CD4-positive, alpha-beta T cell treated with Interleukin-12 subunit alpha and Interleukin-12 subunit beta, for 1 hour (primary cell): ENCODE results near the gene TEX101.
"Not testable (repeated sequence)": the region's sequence is repeated elsewhere in the genome, so short reads cannot be mapped to it uniquely, and the experiment has no call there.

ENCODE experiments used
- DNase-seq: peaks from one replicate; pipeline ENCODE4 v3.0.0-alpha.2; 2020

Gene TEX101

DNA sequence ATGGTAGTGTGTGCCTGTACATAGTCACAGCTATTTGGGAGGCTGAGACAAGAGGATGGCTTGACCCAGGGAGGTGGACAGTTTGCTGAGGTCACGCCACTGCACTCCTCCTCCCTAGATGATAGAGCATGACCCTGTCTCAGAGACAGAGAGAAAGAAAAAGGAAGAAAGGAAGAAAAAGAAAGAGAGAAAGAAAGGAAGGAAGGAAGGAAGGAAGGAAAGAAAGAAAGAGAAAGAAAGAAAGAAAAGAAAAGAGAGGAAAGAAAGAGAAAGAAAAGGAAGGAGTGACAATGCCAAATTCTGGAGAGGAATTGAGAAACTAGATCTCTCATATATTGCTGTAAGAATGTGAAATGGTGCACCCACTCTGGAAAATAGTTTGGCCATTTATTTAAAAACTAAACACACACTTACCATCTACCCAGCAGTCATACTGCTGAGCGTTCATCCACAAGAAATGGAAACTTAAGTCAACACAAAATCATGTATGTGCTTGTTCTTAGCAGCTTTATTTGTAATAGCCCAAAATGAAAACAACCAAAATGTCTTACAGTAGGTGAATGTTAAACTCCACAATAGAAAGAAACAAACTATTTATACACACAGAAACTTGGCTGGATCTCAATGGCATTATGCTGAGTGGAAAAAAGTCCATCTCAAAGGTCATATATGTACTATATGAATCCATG, 7.5 kb downstream of the TEX101 start:
- no peak for DNase-seq

DNA sequence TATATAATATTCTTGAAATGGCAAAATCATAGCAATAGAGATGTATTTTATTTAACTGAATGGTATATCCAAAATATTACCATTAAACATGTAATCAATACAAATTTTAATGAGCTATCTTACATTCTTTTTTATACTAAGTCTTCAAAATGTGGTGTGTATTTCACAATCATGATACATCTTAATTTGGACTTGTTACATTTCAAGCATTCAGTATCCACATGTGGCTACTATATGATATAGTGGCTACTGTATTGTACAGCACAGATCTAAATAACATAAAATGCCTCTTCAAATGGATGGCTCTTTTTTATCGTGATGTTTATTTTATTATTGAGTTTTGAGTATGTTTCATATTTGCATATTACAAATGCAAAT, 8.0 kb downstream of the TEX101 start:
- no peak for DNase-seq

- DNase-seq = no peak
Observed at GRCh38 chr19:43423779-43424178, 9.1 kb downstream of the TEX101 start.

DNA sequence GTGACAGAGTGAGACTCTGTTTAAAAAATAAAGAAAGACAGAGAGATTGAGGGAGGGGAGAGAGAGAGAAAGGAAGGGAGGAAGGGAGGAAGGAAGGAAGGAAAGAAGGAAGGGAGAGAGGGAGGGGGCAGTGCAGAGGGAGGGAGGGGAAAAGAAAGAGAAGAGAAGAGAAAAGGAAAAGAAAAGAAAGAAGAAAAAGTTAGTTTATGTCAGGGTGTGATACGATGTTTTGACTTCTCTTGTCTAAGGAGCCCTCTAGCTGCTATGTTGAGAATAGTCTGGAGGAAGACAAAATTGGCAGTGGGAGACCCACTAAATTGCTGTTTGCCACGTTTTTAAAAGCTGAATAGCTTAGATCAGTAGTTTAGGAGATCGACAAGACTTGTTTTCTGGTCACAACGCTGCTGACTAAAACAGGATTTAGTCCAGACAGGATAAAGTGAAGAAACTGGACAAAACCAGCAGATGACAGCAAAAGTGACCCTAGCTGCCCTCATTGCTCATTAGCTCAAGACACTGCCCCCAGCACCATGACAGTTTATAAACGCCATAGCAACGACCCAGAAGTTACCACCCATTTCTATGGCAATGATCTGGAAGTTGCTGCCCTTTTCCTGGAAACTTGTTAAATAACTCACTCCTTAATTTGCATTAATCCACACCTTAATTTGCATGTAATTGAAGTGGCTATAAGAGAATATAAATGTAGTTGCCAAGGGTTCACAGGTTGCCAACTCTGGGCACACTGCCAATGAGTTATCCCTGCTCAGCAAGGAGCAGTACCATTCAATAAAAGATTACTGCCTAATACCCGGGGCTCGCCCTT, 11.1 kb downstream of the TEX101 start:
- DNase-seq = no peak

- no peak for DNase-seq
Observed at GRCh38 chr19:43429395-43429794, 14.7 kb downstream of the TEX101 start.

GRCh38 chr19:43430142-43430710, 15.5 kb downstream of the TEX101 start:
- DNase-seq = no peak

- no peak for DNase-seq
Observed at GRCh38 chr19:43430976-43431375, 16.3 kb downstream of the TEX101 start.

GRCh38 chr19:43433358-43433673, 18.6 kb downstream of the TEX101 start:
- DNase-seq = no peak

GRCh38 chr19:43433689-43434088, 19.0 kb downstream of the TEX101 start:
- no peak for DNase-seq

DNA sequence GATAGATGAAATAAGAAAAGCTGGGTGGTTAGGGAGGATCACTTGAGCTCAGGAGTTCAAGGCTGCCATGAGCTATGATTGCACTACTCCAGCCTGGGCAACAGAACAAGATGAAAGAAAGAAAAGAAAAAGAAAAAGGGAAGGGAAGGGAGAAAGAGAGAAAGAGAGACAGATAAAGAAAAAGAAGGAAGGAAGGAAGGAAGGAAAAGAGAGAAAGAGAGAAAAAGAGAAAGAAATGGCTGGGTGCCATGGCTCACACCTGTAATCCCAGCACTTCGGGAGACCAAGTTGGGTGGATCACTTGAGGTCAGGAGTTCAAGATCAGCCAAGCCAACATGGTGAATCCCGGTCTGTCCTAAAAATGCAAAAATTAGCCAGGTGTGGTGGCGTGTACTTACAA, 21.1 kb downstream of the TEX101 start:
- DNase-seq = no peak

DNA sequence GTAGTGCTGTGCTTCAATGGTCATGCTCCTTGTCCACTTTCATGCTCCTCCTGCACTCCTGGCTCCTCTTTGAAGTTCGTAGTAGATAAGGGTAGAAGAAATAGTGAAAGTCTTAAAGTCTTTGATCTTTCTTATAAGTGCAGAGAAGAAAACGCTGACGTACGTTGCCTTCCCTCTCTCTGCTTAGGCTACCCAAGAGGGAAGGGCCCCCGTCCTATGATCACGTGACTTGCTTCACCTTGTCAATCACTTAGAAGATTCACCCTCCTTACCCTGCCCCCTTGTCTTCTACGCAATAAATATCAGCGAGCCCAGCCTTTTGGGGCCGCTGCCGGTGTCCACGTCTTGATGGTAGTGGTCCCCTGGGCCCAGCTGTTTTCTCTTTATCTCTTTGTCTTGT, 22.6 kb downstream of the TEX101 start:
- not testable (repeated sequence) for DNase-seq

DNA sequence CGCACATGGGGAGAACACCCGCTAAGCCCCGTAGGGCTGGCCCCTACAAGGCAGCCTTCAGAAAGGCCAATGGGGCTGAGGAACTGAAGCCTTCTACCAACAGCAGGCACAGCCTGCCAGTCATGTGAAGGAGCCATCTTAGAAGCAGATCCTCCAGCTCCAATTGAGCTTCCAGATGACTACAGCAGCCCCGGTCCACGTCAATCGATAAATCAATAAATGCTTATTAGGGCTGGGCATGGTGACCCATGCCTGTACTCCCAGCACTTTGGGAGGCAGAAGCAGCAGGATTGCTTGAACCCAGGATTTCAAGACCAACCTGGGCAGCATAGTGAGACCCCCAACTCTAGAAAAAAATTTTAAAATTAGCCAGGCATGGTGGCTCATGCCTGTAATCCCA, 23.0 kb downstream of the TEX101 start:
- no peak for DNase-seq

DNA sequence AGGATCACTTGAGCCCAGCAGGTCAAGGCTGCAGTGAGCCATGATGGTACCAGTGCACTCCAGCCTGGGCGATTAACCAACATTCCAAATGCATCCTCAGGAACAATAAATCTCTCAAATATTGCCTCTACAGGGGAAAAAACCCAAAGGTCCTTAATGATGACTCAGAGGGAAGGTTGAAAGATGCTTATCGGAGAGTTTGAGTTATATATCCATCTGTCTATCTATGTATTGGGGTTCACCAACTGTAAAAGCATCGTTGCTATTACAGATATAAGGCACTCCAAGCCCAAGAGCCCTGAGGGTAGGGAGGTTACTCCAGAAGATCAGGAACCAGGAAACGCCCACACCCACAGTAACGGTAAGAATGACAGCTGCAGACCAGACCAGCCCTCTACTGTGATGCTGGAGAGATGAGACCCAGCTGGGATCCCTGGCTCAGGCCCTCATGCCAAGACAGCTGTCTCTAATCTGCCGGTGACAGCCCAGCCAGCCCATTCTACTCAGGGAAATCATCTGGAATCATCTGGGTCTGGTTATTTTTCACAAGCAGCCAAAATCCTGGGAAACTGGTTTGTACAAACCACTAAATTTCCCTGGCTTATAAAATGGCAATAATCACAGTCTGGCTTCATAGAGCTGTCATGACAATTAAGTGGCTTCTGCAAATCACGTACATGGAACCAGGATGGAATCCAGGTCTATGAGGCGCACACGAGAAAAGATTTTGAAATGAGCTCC, 23.8 kb downstream of the TEX101 start:
- no peak for DNase-seq

- peak; percentile 87 for DNase-seq
Observed at GRCh38 chr19:43439032-43439708, 24.5 kb downstream of the TEX101 start.

DNA sequence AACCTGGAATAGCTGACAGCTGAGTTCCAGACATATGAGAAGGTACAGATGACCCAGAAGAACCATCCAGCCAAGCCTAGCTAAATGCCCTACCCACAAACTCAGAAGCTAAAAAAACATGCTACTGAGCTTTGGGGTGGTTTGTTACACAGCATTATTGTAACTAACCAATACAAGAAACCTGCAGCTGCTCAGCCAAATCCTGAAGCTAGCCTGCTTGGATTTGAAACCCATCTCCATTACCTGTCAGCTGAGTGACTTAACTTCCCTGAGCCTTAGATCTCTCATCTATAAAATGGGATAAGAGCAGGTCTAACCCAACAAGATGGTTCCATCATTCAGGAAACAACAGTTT, 25.0 kb downstream of the TEX101 start:
- DNase-seq = no peak

DNA sequence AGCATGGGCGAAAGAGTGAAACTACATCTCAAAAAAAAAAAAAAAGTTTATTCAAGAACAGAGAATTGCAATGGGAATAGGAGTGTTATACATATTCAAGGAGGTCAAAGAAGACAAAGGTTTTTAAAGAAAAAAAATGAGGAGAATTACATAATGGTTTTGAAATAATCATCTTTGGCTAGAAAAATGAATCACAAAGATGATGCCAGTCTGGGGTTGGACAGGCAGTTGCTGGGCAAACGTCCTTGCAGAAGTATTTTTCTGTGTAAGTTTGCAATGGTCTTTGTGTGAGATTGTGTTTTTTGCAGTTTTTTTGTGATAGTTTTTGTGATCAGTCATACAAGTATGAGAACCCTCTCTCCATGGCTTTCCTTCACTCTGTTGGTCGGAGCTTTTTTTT, 27.0 kb downstream of the TEX101 start:
- DNase-seq = no peak

DNA sequence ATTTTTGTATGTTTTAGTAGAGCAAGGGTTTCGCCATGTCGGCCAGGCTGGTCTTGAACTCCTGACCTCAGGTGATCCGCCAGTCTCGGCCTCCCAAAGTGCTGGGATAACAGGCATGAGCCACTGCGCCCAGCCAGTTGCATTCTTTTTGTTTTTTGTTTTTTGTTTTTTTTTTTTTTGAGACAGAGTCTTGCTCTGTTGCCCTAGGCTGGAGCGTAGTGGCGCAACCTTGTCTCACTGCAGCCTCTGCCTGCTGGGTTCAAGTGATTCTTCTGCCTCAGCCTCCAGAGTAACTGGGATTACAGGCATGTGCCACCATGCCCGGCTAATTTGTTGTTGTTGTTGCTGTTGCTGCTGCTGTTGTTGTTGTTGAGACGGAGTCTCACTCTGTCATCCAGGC, 29.4 kb downstream of the TEX101 start:
- not testable (repeated sequence) for DNase-seq

DNA sequence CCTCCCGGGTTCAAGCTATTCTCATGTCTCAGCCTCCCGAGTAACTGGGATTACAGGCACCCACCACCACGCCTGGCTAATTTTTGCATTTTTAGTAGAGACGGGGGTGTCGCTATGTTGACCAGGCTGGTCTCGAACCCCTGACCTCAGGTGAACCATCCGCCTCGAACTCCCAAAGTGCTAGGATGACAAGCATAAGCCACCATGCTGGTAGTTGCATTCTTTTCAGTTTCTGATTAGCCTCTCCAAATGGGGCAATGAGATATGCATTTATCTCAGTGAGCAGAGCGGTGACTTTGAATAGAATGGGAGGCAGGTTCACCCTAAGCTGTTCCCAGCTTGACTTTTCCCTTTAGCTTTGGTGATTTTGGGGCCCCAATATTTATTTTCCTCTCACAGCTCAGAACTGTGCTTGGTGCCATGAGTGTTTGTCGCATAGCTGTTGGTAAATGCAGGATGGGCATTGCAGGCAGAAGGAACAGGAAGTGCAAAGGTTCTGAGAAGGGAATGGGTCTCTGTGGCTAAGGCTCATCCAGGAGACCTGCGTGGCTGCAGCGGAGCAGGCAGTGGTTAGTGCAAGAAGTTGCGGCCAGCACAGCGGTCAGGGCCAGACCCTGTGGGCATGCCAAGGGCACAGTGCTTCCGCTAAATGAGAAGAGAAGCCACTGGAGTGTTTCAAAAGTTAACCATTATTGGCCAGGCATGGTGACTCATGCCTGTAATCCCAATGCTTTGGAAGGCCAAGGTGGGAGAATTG, 30.0 kb downstream of the TEX101 start:
- DNase-seq = no peak

DNA sequence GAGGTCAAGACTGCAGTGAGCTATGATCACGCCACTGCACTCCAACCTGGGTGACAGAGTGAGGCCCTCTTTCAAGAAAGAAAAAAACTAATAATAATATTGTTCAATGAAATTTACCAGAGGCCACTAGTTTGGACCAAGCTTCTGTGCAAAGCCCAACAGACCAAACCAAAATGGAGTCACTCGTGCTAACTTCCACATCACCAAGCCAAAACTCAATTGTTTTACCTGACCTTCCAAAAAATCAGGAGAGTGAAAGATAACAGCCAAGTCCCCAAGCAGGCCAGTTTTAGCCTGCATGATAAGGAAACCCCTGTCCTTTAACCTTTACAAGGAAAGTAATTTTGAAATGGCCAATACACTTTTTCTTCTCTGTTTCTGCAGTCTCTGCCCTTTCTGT, 30.7 kb downstream of the TEX101 start:
- DNase-seq = no peak

- DNase-seq = peak; percentile 84
Observed at GRCh38 chr19:43446746-43447489, 32.2 kb downstream of the TEX101 start.

GRCh38 chr19:43447655-43448054, 33.0 kb downstream of the TEX101 start:
- DNase-seq = no peak

- DNase-seq = no peak
Observed at GRCh38 chr19:43450545-43450997, 35.9 kb downstream of the TEX101 start.
